PC-3 (cell line): ENCODE results near the gene HPS6. TPM values are rescaled to one million over a fixed set of nuclear protein-coding genes. Genes with fewer than 3 reads are reported as not detected.

Experiments used
- ATAC-seq: fragments of 200-7000 bp; cut with Tn5 transposase; 2 replicates; pipeline ENCODE4 v1.9.1; 2020; ENCODE audit warnings: mild to moderate bottlenecking, moderate library complexity
- BruUV-seq: library from RNA; stranded (reverse); fragments of 400-500 nt; replicated peaks from 2 replicates; lab custom pipeline; 2021; lab: Mats Ljungman, UMichigan
- CTCF ChIA-PET: fragments of 300-600 bp; sonication (Branson Sonifier 250); formaldehyde crosslinking; loops from one replicate; lab custom pipeline; 2022; ENCODE audit warnings: antibody characterized with exemption; lab: Charles Lee
- POLR2A ChIA-PET: fragments of 300-600 bp; sonication (Branson Sonifier 250); formaldehyde crosslinking; loops from one replicate; lab custom pipeline; 2022; ENCODE audit warnings: antibody characterized with exemption; ENCODE audit not compliant: unreplicated experiment; lab: Charles Lee
- DNase-seq: peaks from one replicate; pipeline ENCODE4 v3.0.0-alpha.2; 2015
- H2AFZ ChIP-seq: fragments of 300-600 bp; sonication (generic); 2 replicates; pipeline ENCODE4 v1.6.0; 2016; ENCODE audit warnings: antibody characterized with exemption, low read length
- H3F3A ChIP-seq: fragments of 300-600 bp; sonication (generic); one replicate; pipeline ENCODE4 v1.6.0; 2017; ENCODE audit warnings: antibody characterized with exemption, low read length, control low read depth, mild to moderate bottlenecking; ENCODE audit not compliant: unreplicated experiment
- H3K27ac ChIP-seq: fragments of 300-600 bp; sonication (generic); 2 replicates; pipeline ENCODE4 v1.5.1; 2016; ENCODE audit warnings: mild to moderate bottlenecking, low read length
- H3K27me3 ChIP-seq: fragments of 300-600 bp; sonication (generic); 2 replicates; pipeline ENCODE4 v1.6.1; 2016; ENCODE audit warnings: low read length, mixed read lengths
- H3K36me3 ChIP-seq: fragments of 300-600 bp; sonication (generic); 2 replicates; pipeline ENCODE4 v1.6.1; 2016; ENCODE audit warnings: low read depth, mixed run types, low read length, mixed read lengths
- H3K4me1 ChIP-seq: fragments of 300-600 bp; sonication (generic); 2 replicates; pipeline ENCODE4 v1.5.1; 2016; ENCODE audit warnings: low read length; ENCODE audit not compliant: insufficient read depth
- H3K4me2 ChIP-seq: fragments of 300-600 bp; sonication (generic); 2 replicates; pipeline ENCODE4 v1.6.0; 2016; ENCODE audit warnings: low read length
- H3K4me3 ChIP-seq: fragments of 300-600 bp; sonication (generic); 2 replicates; pipeline ENCODE4 v1.5.1; 2016; ENCODE audit warnings: mild to moderate bottlenecking, low read length, mixed read lengths
- H3K79me2 ChIP-seq: fragments of 300-600 bp; sonication (generic); 2 replicates; pipeline ENCODE4 v1.6.1; 2017; ENCODE audit warnings: low read length, mixed read lengths
- H3K9ac ChIP-seq: fragments of 300-600 bp; sonication (generic); 2 replicates; pipeline ENCODE4 v1.6.0; 2016; ENCODE audit warnings: mild to moderate bottlenecking, low read length
- H3K9me2 ChIP-seq: fragments of 300-600 bp; sonication (generic); replicated peaks from 2 replicates; pipeline ENCODE4 v1.6.1; 2016; ENCODE audit warnings: mixed run types, low read length, mixed read lengths
- H3K9me3 ChIP-seq: fragments of 300-600 bp; sonication (generic); 2 replicates; pipeline ENCODE4 v1.6.1; 2016; ENCODE audit warnings: low read length, mixed read lengths
- H4K20me1 ChIP-seq: fragments of 300-600 bp; sonication (generic); 2 replicates; pipeline ENCODE4 v1.6.1; 2016; ENCODE audit warnings: low read length, mixed read lengths
- CTCF ChIP-seq: fragments of 300-600 bp; sonication (generic); conservative IDR thresholded peaks from 2 replicates; pipeline ENCODE4 v1.5.1; 2017; ENCODE audit warnings: antibody characterized with exemption, low read depth, mild to moderate bottlenecking, low read length
- EZH2 ChIP-seq: fragments of 300-600 bp; sonication (generic); IDR thresholded peaks from one replicate; pipeline ENCODE4 v1.6.1; 2017; ENCODE audit warnings: antibody characterized with exemption, mild to moderate bottlenecking, low read length; ENCODE audit not compliant: unreplicated experiment
- EZH2phosphoT487 ChIP-seq: fragments of 300-600 bp; sonication (generic); IDR thresholded peaks from 2 replicates; pipeline ENCODE4 v1.6.1; 2018; ENCODE audit warnings: mild to moderate bottlenecking, antibody characterized with exemption, low read length, borderline replicate concordance
- intact Hi-C: fragments of 100-400 bp; cut with micrococcal nuclease; formaldehyde crosslinking; loops from 2 replicates; pipeline ENCODE4 v1.9.0; 2023
- total RNA-seq: library from RNA; depleted of rRNA; stranded (reverse); fragments of >200 nt; gene quantifications from 2 replicates; pipeline ENCODE4 v1.2.3, GENCODE V29; 2014

HPS6 gene
- total RNA-seq, 1 experiment from 2014 or later = 24.0 TPM

- ChIA-PET POLR2A (no interaction called here), CTCF (no interaction called here)
- H3K9me2 ChIP-seq = no peaks in the 10 kb centered on the region
- H3K4me1 ChIP-seq = peaks cover 10% of the 10 kb centered on the region; the same call in 1 of the 2 replicates
- H3K9me3 ChIP-seq = no peaks in the 10 kb centered on the region
- H3K9ac ChIP-seq = no peak overlapping the region
- H3K36me3 ChIP-seq = no peaks in the 10 kb centered on the region
- no peaks in the 10 kb centered on the region for H3F3A ChIP-seq
- H4K20me1 ChIP-seq = no peaks in the 10 kb centered on the region
- DNase-seq (no peak), ATAC-seq (no peak)
- BruUV-seq = no TSS peak
- no peak for TF ChIP-seq EZH2
- TF ChIP-seq EZH2phosphoT487 = no peak
- no peak for TF ChIP-seq CTCF
- H2AFZ ChIP-seq = no peak overlapping the region
- H3K27me3 ChIP-seq = no peaks in the 10 kb centered on the region
- H3K79me2 ChIP-seq = peaks cover 36% of the 10 kb centered on the region
- no peak overlapping the region for H3K27ac ChIP-seq
- intact Hi-C loops = no loop called here
- no peak overlapping the region for H3K4me2 ChIP-seq
- H3K4me3 ChIP-seq = no peak overlapping the region
Observed at GRCh38 chr10:102068216-102068615, 3.1 kb downstream of the HPS6 start.

GRCh38 chr10:102069071-102069470 lies 3.9 kb downstream of the HPS6 start:
- ATAC-seq (no peak), DNase-seq (no peak)
- Histone ChIP-seq H3F3A (no peaks in the 10 kb centered on the region), H3K27ac (no peak overlapping the region), H3K36me3 (no peaks in the 10 kb centered on the region), H4K20me1 (no peaks in the 10 kb centered on the region), H3K79me2 (peaks cover 36% of the 10 kb centered on the region), H3K9me3 (no peaks in the 10 kb centered on the region), H2AFZ (no peak overlapping the region), H3K4me1 (peaks cover 10% of the 10 kb centered on the region; the same call in 1 of the 2 replicates), H3K9ac (no peak overlapping the region), H3K4me2 (no peak overlapping the region), H3K27me3 (no peaks in the 10 kb centered on the region), H3K4me3 (no peak overlapping the region), H3K9me2 (no peaks in the 10 kb centered on the region)
- CTCF ChIA-PET = no interaction called here
- no peak for TF ChIP-seq EZH2phosphoT487
- TF ChIP-seq CTCF = no peak
- no peak for TF ChIP-seq EZH2
- BruUV-seq = no TSS peak
- intact Hi-C loops = no loop called here
- POLR2A ChIA-PET = no interaction called here

GRCh38 chr10:102072673-102073527 lies 7.8 kb downstream of the HPS6 start:
- H3K4me2 ChIP-seq = no peak overlapping the region
- no peak overlapping the region for H3K4me3 ChIP-seq
- CTCF ChIA-PET = interaction anchor here (1.0 to 1.2 kb wide), 2 partner anchors 63 to 232 kb away, joined by 4 to 9 read pairs; no protein-coding TSS in a partner anchor
- peak; percentile 80 for DNase-seq
- no peaks in the 10 kb centered on the region for H3K9me3 ChIP-seq
- intact Hi-C loops = loop anchor here (10.0 kb wide), 2 partner anchors 58 to 468 kb away; no protein-coding TSS in a partner anchor
- no peaks in the 10 kb centered on the region for H3F3A ChIP-seq
- TF ChIP-seq EZH2phosphoT487 = no peak
- TF ChIP-seq EZH2 = no peak
- TF ChIP-seq CTCF = peak; percentile 88
- H3K36me3 ChIP-seq = no peaks in the 10 kb centered on the region
- no peaks in the 10 kb centered on the region for H3K27me3 ChIP-seq
- no peaks in the 10 kb centered on the region for H3K4me1 ChIP-seq
- no TSS peak for BruUV-seq
- H3K9ac ChIP-seq = no peak overlapping the region
- no peak overlapping the region for H3K27ac ChIP-seq
- POLR2A ChIA-PET = interaction anchor here (0.5 kb wide), 2 partner anchors 37 to 348 kb away, joined by 3 read pairs; partner anchors contain the start of gene FBXL15
- no peak overlapping the region for H2AFZ ChIP-seq
- ATAC-seq = peak; percentile 99
- H3K9me2 ChIP-seq = no peaks in the 10 kb centered on the region
- H4K20me1 ChIP-seq = no peaks in the 10 kb centered on the region
- H3K79me2 ChIP-seq = peaks cover 10% of the 10 kb centered on the region
